Activated T-cell treated with anti-CD3 and anti-CD28 coated beads for 1 hour (primary cell): Measurements from ENCODE around the gene HGS.

Source experiments
- DNase-seq: peaks from one replicate; pipeline ENCODE4 v3.0.0-alpha.2; 2020; ENCODE audit warnings: low read depth

The HGS gene

DNA sequence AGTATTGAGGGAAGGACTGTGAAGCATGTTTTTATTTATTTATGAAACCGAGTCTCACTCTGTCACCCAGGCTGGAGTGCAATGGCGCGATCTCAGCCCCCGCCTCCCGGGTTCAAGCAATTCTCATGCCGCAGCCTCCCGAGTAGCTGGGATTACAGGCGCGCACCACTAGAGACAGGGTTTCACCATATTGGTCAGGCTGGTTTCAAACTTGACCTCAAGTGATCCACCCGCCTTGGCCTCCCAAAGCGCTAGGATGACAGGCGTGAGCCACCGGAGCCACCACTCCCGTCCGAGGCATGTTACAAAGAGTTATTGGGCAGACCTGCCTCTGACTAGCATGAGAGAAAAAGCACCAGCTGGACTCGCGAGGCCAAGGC is 22.4 kb downstream of the HGS start:
- DNase-seq, result no peak

DNA sequence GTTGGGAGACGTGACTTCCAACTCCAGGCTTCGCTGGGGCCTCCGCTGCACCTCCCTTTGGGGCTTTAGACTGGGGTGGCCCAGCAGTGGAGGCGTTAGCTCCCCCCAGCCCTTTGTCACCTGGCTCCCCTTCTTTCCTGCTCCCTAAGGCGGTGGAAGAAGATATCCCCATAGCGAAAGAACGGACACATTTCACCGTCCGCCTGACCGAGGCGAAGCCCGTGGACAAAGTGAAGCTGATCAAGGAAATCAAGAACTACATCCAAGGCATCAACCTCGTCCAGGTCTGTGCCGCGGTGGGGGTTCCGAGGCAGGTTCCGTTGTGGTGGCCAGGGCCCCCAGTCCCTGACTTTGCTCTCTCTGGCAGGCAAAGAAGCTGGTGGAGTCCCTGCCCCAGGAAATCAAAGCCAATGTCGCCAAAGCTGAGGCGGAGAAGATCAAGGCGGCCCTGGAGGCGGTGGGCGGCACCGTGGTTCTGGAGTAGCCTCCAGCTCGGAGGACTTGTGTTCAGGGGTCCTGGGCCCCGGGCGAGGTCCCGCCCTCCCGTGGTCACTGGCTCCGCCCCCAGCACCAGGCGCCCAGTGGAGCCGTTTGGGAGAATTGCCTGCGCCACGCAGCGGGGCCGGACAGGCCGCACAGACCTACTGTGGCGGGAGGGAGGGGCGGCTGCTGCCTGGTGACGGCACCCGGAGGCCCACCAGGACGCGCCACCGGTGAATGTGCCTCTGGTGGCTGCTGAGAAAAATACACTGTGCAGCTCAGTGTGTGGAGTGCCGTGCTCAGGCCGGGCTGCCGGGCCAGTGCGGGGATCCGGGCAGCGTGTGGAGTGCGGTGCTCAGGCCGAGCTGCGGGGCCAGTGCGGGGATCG is 23.2 kb downstream of the HGS start:
- no peak for DNase-seq

DNA sequence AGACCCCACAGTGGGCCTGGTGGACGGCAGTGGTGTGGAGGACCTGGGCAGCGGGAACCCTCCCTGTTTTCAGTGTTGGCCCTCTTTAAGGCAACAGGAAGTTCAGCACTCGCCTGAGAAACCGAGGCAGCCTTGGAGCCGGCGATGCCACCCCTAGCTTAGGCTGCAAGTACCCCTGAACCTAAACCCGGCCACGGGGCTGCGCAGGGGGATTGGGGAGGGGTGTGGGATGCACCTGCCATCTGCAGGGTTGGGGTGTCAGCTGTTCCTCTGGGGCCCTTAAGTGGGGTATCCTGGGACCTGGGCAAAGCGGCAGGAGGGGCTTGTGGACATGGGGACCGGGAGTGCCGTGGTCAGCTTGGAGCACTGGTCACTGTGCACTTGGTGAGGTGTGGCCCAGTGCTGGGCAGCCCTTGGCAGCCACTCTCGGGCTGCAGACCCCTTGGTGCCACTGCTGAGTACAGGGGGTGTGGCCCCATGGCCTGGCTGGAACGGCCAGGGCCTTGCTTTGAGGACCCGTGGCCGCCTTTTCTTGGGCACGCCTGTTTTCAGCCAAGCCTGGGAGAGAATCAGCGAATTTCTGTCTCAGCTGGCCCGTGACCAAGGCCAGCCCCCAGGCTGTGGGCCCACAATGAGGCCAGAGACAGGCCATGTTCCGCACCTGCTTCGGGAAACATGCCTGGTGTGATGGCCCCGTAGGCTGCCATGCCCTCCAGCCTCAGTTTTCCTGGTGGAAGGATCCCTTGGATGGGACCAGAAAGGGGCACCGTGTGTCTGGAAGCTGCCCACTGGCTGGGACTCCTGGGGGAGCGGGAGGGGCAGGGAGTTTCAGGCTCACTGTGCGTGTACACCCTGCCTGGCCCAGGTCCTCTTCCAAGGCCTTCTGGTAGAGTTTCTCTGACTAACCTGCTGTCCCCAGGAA is 24.2 kb downstream of the HGS start:
- DNase-seq, result no peak

DNA sequence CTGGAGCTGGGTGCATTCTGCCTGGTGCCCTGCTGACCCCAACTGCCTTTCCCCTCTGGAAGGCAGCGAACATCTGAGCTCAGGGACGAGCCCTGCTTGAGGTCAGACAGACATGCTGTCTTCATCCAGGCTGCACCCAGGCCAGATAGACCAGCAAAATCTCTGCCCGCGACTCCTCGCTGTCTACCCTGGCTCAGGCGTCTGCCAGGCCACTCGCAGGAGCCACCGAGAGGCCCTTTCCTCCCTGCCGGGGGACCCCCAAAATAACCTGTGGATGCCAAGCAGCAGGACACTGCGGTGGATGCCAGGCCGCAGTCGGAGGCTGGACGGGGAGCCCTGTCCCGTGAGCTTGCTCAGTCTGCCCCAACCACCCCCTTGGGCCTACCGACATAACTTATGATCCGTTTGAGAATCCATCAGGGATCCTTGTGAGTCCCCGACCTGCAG is 25.0 kb downstream of the HGS start:
- DNase-seq, result no peak

DNA sequence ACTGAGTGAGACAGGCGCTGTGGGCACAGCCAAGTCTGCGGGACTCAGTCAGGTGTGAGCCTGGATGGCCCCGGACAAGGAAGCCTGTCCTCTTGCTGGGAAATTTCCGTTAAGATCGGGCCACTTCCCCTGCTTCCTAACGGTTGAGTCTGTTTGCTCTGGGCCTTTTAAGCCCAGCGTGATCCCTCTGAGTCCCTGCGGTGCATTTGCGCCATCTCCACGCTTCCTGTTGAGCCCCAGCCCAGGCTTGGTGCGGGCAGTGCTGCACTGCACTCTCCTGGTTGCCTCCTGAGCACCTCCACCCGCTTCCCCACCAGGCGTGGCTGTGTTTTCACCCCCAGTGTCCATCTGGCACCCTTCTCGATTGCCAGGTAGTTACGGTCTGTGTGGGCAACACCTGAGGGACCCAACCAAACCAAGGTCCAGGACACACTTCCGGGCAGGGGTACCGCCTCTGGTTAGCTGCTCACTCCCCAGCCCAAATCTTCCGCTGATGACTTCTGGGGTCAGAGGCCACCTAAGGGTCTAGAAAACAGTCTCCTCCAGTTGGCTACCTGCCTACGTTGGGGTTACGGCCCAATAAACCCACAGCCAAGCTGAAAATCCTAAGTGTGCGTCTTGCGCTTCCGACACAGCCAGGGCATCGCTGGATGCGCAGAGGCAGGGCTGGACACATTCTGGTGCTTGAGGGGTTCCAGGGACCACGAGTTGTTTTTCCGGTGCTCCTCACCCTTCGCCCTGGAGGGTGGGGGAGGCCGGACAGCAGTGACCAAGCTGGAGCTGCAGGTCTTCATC is 26.9 kb downstream of the HGS start:
- no peak for DNase-seq

DNA sequence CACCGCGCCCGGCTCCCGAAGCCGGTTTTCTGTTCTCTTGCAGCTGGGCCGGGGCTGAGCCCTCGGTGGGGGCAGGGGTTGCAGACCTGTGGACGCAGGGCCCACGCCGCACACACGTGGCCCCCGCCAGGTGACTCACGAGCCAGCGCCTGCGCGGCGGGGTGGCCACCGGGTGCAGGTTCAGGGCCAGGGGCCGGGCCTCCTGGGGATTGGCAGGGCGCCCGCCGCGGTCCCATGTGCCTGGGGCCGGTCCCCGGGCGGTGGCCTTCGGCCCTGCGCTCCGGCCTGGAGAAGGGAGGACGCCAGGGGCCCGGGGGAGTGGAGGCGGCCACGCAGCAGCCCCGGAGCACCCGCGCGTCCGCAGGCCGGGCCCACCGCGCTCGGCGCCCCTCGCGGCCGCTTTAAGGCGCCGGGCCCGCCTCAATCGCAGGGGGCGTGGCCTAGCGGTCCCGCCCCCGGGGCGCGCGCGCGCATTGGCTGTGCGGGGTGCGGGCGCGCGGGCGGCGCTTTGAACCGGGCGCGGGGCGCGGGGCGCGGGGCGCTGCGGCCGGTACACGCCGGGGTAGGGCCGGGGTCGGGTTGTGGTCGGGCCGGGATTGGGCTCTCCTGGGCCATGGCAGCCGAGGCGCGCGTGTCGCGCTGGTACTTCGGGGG is 28.1 kb downstream of the HGS start, which contains the start of gene SLC25A10:
SLC25A10 (plus strand) TSS at position 471 of the 654 bp plus-strand sequence; CDS start at position 614, 143 bp downstream.
- DNase-seq, result peak; percentile 72

DNA sequence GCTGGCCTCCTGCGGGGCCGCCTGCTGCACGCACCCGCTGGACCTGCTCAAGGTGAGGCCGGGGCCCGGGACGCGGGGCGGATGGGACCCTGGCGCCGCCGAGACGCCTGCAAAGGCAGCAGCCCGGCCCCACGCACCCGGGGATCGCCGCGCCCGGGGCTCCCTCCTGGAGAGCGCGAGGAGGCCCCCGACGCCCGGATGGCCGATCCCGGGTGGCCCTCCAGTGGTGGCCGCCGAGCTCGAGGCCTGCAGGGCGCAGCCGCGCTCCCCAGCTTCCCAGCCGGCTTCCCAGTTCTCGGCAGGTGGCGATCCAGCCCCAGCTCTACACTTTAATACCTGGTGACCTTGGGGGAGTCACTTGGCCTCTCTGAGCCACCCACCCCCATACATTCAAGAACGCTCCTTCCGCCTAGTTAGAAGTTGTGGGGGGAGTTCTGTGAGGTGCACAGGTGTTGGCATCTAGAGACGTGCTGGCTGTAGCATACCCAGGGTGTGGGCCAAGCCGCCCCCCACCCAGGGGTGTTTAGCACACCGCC is 28.7 kb downstream of the HGS start:
- no peak for DNase-seq

DNA sequence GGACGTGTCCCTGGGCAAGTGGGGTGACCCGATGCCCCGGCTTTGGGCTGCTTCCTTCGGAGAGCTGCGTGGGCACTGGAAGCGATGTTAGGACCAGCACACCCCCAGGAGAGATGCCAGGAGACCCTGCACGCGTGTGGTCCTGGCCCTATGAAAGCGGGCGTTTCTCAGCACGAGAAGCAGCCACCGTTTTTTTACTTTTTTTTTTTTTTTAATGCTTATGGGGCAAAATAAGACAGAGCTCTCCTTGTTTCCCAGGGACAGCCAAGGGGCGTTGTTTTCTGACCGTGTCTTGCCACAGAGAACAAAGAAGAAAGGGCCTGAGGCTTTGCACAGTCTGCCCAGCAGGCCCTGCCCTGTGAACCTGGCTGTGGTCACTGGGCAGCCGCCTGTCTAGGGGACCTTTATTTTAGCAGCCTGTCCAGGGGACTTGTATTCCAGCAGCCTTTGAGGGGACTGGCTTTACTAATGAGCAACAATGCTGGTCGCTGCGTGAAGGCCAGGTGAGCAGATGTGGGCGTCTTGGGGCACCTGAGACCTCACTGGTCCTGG is 29.3 kb downstream of the HGS start:
- DNase-seq, result no peak

DNA sequence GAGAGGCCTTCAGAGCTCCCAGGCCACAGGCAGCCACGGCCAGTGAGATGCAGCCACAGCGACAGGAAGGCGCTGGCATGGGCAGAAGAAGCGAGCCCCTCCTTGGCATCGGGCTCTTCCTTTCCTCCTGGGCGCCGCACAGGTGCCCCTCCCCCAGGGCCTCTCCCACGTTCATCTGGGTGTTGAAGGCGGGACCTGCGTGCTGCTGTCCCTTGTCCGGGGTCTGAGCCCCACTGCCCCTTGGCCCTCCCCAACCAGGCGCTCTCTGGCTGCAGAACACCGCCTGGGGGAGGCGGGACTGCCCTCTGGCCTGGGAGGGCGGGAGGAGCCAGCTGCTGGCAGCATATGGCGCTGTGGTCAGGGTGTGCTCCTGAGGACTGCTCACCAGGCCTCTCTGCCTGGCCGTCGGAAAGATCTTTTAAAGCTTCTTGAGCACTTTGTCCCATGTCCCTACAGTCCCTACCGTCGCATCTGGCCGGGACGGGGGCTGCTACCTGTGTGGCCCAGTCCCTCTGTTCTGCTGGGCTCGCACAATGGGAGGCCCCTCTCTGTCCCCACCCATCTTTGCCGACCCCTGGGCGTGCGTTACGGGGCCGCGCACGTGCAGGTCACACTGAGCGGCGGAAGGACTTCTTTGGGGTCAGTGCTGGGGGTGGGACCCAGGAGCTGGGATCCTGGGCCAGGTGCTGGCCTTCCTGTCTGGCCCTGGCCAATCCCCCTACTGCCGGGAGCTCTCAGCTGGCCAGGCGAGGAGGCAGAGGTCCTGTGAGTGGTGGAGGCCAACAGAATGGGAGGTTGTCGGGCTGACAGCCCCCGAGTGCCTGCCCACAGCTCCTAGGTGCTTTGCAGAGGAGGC is 30.0 kb downstream of the HGS start:
- DNase-seq, result no peak

DNA sequence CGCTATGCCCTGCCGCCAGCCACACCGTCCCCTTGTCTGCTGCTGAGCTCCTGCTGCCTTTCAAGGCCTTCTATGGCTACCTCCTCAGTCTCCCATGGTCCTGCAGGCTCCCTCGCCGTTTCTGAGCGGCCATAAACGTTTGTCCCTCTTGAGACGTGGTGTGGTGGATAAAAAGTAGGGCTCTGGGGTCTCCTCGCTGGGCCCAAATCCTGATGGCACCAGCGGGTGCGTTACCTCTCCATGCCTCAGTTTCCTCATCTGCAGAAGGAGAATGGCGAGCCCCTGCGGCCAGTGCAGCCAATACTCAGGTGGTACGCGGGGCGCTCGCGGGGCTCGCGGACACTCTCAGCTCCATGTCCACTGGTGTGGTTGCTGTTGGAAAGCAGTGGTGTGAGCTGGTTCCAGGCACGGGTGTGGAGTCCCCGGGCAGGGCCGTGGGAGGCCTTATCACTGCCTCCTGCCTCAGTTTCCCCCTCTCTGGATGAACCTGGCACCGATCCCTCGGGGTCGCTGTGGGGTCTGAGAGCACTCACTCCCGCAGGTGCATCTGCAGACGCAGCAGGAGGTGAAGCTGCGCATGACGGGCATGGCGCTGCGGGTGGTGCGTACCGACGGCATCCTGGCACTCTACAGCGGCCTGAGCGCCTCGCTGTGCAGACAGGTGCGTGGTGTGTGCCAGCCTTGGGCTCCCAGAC is 30.7 kb downstream of the HGS start:
- DNase-seq, result no peak

DNA sequence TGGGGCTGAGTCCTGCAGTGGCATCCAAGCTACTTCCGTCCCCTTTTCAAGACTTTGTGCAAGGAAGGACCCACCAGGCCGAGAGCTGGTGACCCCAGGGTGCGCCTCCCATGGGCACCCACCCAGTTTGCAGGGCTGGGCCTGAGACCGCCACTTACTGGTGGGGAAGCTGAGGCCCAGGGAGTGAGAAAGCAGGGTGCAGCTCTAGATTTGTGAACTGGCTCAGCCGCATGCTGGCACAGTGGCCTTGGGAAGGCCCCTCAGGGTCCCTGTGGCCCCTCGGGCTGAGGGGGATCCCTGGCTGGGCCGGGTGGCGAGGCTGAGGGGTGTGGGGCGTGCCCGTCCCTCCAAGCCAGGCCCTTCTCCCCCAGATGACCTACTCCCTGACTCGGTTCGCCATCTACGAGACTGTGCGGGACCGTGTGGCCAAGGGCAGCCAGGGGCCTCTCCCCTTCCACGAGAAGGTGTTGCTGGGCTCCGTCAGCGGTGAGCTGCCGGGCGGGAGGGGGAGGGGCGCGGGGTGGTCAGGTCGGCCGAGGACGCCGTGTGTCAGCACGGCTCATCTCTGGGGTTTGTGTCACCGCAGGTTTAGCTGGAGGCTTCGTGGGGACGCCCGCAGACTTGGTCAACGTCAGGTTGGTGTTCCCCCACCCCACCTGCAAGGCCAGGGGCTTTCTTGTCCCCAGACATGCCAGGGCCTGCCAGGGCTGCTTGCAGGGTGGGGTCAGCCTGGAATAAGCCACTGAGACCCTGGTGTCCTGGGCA is 31.5 kb downstream of the HGS start:
- no peak for DNase-seq

DNA sequence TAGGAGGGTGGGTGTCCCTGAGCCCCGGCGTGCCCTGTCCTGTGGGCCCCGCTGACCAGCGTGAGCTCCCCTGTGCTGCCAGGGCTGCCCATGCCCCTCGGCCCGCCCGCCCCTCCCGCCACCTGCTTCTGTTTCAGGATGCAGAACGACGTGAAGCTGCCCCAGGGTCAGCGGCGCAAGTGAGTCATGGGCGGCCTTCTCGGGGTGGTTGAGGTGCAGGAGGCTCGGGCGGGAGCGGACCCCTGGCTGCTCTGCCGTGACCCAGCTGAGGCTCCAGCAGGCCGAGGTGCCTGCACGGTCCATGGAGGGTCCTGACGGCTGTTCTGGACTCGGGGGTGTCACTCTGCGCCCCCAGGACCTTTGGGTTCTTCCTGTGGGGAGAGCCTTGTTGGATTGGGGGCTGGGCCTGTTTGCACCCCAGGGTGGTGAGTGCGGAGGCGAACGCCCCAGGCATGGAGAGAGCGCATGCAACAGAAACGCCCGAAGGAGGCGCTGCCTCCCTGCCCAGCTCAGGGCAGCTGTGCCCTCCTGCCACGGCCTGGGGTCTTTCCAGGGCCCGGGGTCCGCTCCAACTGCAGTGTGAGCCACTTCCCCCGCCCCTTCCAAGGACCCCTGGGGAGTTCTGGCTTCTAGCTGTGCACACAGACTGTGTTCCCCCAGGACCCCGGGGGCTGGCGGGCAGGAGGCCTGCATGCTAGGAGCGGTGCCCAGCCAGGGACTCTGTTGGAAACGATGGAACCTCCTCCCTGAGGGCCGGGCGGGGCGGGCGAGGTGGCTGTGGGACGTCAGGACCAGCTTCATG is 32.3 kb downstream of the HGS start:
- DNase-seq, result no peak

DNA sequence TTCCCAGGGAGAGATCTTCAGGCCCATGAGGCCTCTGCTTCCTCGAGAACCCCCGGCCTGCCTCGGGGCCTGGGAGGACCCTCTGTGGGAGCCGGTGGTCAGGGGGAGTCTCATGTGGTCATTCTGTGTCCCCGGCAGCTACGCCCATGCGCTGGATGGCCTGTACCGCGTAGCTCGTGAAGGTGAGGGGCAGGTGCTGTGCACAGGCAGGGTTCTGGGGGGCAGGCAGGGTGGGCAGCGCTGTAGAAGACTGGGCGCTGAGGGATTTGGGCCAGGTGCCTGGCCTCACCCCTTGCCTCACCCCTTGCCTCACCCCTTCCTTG is 32.8 kb downstream of the HGS start:
- no peak for DNase-seq

DNA sequence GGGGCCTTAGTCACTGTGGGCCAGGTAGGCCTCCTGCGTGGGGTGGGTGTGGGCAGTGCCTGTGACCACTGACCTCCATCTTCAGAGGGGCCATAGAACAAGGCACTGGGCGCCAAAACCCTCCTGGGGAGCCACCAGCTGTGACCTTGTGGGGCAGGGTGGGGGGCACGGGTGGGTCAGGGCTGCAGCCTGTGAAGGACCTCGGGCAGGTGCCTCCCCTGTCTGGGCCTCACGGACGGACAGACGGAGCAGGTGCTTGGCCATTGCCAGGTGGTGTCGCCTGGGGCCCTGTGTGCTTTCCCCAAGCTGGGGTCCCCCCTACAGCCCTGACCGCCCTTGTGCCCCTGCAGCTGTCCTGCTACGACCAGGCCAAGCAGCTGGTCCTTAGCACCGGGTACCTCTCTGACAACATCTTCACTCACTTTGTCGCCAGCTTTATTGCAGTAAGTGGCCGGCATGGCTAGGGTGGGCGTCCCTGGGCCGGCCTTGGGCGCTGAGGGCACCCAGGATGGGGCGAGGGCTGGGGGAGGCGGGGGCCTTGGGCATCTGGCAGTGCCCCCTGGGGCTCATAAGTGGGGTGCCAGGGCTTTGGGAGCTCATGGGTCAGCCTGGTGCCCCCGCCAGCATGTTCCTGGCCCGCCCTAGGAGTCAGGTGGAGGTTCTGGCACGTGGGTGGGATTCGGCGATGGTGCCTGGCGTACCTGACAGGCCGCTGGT is 33.4 kb downstream of the HGS start:
- DNase-seq, result no peak

DNA sequence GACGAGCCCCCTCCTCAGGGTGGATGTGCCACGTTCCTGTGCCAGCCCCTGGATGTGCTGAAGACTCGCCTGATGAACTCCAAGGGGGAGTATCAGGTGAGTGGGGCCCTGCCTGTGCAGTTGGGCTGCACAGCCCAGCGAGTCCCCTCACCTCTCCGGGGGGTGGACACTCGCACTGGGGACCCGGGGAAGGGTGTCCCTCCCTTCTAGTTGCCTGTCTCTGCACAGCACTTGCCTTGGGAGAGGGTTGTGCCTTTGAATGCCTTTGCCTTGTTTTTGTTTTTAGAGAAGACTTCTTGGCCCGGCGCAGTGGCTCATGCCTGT is 33.9 kb downstream of the HGS start:
- DNase-seq, result no peak

DNA sequence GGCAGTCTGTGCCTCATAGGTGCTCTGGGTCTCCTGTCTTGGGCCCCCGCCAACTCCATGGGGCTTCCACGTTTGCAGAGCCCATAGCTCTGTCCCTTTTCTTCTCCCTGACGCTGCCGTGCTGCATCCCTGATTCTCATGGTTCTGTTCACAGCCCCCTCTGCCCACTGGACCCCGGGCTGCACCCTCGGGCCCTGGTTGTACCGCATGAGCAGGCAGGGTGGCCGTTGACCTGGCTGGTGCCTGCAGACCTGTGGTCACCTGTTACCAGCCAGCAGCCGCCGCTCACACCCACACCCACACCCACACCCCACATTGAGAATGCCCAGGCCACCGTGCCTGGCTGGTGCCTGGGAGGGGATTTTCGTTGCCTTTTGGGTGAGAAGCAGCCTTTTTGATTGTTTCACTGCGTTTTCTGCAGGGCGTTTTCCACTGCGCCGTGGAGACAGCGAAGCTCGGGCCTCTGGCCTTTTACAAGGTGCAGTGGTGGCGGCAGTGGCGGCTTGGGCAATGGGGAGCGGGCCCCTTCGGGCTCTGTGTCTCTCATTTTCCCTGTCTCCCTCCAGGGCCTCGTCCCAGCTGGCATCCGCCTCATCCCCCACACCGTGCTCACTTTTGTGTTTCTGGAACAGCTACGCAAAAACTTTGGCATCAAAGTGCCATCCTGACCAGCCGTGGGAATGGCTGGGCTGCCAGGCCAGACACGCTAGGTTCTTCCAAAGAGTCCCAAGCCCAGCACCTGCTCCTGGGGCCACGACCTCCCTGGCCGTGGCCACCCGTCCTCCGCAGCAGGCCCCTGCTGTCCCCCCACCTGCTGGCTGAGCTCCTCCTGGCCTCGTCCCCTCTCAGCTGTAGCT is 35.8 kb downstream of the HGS start:
- no peak for DNase-seq
